Measurements from ENCODE around the gene C10orf90.
A peak's percentile ranks its signal among the peaks of the same experiment; 100 is the strongest.

C10orf90 gene

DNA sequence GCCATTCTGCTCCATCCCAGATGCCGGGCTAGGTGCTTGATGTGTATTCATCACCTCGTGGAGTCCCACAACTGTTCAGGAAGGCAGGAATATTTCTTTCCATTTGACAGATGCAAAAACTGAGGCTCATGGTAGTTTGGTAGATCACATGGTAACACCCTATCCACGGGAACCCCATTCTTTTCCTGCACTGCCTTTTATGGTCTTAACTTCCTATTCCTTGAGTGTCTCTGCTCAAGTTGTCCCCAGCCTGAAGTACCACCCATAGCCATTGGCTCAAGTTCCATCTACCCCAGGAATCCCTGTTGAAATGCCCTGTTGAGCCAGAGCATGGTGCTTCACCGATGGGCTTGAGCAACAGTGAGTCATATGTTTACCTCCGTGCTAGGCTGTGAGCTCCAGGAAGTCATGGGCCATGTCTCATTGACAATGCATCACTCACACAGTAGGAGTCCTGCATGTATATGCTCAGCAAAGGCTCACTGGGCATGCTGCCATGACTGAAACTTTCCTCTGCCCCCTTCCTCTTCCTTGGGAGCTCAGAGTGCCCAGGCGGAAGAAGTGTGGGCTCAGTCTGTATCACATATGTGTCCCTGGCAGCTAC lies 210.5 kb downstream of the C10orf90 start (continued):
- peak; percentile 91 for TF ChIP-seq ZNF629 (tag by site-specific recombination; IDR thresholded peaks at IDR 0.05)
- TF ChIP-seq ZNF19 (tag by site-specific recombination; IDR thresholded peaks at IDR 0.05; ENCODE audit: low read depth) = no peak
- no peak for TF ChIP-seq ZNF514 (tag by site-specific recombination; IDR thresholded peaks at IDR 0.05)
- TF ChIP-seq, protein P1, sequence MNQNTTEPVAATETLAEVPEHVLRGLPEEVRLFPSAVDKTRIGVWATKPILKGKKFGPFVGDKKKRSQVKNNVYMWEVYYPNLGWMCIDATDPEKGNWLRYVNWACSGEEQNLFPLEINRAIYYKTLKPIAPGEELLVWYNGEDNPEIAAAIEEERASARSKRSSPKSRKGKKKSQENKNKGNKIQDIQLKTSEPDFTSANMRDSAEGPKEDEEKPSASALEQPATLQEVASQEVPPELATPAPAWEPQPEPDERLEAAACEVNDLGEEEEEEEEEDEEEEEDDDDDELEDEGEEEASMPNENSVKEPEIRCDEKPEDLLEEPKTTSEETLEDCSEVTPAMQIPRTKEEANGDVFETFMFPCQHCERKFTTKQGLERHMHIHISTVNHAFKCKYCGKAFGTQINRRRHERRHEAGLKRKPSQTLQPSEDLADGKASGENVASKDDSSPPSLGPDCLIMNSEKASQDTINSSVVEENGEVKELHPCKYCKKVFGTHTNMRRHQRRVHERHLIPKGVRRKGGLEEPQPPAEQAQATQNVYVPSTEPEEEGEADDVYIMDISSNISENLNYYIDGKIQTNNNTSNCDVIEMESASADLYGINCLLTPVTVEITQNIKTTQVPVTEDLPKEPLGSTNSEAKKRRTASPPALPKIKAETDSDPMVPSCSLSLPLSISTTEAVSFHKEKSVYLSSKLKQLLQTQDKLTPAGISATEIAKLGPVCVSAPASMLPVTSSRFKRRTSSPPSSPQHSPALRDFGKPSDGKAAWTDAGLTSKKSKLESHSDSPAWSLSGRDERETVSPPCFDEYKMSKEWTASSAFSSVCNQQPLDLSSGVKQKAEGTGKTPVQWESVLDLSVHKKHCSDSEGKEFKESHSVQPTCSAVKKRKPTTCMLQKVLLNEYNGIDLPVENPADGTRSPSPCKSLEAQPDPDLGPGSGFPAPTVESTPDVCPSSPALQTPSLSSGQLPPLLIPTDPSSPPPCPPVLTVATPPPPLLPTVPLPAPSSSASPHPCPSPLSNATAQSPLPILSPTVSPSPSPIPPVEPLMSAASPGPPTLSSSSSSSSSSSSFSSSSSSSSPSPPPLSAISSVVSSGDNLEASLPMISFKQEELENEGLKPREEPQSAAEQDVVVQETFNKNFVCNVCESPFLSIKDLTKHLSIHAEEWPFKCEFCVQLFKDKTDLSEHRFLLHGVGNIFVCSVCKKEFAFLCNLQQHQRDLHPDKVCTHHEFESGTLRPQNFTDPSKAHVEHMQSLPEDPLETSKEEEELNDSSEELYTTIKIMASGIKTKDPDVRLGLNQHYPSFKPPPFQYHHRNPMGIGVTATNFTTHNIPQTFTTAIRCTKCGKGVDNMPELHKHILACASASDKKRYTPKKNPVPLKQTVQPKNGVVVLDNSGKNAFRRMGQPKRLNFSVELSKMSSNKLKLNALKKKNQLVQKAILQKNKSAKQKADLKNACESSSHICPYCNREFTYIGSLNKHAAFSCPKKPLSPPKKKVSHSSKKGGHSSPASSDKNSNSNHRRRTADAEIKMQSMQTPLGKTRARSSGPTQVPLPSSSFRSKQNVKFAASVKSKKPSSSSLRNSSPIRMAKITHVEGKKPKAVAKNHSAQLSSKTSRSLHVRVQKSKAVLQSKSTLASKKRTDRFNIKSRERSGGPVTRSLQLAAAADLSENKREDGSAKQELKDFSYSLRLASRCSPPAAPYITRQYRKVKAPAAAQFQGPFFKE (tag by site-specific recombination; IDR thresholded peaks at IDR 0.05; ENCODE audit: borderline replicate concordance) = no peak
- peak; percentile 91 for TF ChIP-seq ZNF660 (tag by site-specific recombination; IDR thresholded peaks at IDR 0.05)
- no peak for TF ChIP-seq EGR2 (tag by site-specific recombination; IDR thresholded peaks at IDR 0.05; ENCODE audit: low read depth)
- TF ChIP-seq, protein P2, sequence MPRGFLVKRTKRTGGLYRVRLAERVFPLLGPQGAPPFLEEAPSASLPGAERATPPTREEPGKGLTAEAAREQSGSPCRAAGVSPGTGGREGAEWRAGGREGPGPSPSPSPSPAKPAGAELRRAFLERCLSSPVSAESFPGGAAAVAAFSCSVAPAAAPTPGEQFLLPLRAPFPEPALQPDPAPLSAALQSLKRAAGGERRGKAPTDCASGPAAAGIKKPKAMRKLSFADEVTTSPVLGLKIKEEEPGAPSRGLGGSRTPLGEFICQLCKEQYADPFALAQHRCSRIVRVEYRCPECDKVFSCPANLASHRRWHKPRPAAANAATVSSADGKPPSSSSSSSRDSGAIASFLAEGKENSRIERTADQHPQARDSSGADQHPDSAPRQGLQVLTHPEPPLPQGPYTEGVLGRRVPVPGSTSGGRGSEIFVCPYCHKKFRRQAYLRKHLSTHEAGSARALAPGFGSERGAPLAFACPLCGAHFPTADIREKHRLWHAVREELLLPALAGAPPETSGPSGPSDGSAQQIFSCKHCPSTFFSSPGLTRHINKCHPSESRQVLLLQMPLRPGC (tag by site-specific recombination; IDR thresholded peaks at IDR 0.05) = peak; percentile 81
- TF ChIP-seq, protein P3, sequence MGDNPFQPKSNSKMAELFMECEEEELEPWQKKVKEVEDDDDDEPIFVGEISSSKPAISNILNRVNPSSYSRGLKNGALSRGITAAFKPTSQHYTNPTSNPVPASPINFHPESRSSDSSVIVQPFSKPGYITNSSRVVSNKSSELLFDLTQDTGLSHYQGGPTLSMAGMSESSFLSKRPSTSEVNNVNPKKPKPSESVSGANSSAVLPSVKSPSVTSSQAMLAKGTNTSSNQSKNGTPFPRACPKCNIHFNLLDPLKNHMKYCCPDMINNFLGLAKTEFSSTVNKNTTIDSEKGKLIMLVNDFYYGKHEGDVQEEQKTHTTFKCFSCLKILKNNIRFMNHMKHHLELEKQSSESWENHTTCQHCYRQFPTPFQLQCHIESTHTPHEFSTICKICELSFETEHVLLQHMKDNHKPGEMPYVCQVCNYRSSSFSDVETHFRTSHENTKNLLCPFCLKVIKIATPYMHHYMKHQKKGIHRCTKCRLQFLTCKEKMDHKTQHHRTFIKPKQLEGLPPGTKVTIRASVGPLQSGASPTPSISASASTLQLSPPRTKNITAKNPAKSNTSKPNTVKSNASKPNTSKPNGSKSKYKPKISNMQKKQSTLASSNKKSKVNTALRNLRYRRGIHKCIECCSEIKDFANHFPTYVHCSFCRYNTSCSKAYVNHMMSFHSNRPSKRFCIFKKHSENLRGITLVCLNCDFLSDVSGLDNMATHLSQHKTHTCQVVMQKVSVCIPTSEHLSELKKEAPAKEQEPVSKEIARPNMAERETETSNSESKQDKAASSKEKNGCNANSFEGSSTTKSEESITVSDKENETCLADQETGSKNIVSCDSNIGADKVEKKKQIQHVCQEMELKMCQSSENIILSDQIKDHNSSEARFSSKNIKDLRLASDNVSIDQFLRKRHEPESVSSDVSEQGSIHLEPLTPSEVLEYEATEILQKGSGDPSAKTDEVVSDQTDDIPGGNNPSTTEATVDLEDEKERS (tag by site-specific recombination; IDR thresholded peaks at IDR 0.05) = no peak
- TF ChIP-seq MEIS1 (CRISPR knock-in tag; IDR thresholded peaks at IDR 0.05; ENCODE audit: borderline replicate concordance) = no peak
- no peak; the same call in 1 of the 2 replicates for TF ChIP-seq ZFP37 (tag by site-specific recombination; IDR thresholded peaks at IDR 0.05)
- no peak for TF ChIP-seq BCL11A (tag by site-specific recombination; IDR thresholded peaks at IDR 0.05; ENCODE audit: low read depth)
- TF ChIP-seq, protein P4, sequence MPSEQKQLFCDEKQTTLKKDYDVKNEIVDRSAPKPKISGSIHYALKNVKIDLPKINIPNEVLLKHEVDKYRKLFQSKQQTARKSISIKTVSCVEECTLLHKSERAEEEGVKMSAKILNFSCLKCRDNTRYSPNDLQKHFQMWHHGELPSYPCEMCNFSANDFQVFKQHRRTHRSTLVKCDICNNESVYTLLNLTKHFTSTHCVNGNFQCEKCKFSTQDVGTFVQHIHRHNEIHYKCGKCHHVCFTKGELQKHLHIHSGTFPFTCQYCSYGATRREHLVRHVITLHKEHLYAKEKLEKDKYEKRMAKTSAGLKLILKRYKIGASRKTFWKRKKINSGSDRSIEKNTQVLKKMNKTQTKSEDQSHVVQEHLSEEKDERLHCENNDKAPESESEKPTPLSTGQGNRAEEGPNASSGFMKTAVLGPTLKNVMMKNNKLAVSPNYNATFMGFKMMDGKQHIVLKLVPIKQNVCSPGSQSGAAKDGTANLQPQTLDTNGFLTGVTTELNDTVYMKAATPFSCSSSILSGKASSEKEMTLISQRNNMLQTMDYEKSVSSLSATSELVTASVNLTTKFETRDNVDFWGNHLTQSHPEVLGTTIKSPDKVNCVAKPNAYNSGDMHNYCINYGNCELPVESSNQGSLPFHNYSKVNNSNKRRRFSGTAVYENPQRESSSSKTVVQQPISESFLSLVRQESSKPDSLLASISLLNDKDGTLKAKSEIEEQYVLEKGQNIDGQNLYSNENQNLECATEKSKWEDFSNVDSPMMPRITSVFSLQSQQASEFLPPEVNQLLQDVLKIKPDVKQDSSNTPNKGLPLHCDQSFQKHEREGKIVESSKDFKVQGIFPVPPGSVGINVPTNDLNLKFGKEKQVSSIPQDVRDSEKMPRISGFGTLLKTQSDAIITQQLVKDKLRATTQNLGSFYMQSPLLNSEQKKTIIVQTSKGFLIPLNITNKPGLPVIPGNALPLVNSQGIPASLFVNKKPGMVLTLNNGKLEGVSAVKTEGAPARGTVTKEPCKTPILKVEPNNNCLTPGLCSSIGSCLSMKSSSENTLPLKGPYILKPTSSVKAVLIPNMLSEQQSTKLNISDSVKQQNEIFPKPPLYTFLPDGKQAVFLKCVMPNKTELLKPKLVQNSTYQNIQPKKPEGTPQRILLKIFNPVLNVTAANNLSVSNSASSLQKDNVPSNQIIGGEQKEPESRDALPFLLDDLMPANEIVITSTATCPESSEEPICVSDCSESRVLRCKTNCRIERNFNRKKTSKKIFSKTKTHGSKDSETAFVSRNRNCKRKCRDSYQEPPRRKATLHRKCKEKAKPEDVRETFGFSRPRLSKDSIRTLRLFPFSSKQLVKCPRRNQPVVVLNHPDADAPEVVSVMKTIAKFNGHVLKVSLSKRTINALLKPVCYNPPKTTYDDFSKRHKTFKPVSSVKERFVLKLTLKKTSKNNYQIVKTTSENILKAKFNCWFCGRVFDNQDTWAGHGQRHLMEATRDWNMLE (tag by site-specific recombination; conservative IDR thresholded peaks at IDR 0.05; ENCODE audit: low read depth) = no peak
- TF ChIP-seq ZNF239 (tag by site-specific recombination; IDR thresholded peaks at IDR 0.05) = no peak
- no peak for TF ChIP-seq YY2 (tag by site-specific recombination; IDR thresholded peaks at IDR 0.05)
- TF ChIP-seq ZNF24 (tag by site-specific recombination; IDR thresholded peaks at IDR 0.05) = peak; percentile 62
- no peak for TF ChIP-seq ZNF211 (tag by site-specific recombination; IDR thresholded peaks at IDR 0.05; ENCODE audit: low read depth)
- TF ChIP-seq ZNF791 (tag by site-specific recombination; IDR thresholded peaks at IDR 0.05) = no peak
- TF ChIP-seq, protein P5, sequence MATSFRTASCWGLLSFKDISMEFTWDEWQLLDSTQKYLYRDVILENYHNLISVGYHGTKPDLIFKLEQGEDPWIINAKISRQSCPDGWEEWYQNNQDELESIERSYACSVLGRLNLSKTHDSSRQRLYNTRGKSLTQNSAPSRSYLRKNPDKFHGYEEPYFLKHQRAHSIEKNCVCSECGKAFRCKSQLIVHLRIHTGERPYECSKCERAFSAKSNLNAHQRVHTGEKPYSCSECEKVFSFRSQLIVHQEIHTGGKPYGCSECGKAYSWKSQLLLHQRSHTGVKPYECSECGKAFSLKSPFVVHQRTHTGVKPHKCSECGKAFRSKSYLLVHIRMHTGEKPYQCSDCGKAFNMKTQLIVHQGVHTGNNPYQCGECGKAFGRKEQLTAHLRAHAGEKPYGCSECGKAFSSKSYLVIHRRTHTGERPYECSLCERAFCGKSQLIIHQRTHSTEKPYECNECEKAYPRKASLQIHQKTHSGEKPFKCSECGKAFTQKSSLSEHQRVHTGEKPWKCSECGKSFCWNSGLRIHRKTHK (tag by site-specific recombination; IDR thresholded peaks at IDR 0.05) = no peak
- TF ChIP-seq GLIS1 (tag by site-specific recombination; IDR thresholded peaks at IDR 0.05) = peak; percentile 66
- TF ChIP-seq, protein P6, sequence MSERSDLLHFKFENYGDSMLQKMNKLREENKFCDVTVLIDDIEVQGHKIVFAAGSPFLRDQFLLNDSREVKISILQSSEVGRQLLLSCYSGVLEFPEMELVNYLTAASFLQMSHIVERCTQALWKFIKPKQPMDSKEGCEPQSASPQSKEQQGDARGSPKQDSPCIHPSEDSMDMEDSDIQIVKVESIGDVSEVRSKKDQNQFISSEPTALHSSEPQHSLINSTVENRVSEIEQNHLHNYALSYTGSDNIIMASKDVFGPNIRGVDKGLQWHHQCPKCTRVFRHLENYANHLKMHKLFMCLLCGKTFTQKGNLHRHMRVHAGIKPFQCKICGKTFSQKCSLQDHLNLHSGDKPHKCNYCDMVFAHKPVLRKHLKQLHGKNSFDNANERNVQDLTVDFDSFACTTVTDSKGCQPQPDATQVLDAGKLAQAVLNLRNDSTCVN (tag by site-specific recombination; optimal IDR thresholded peaks at IDR 0.05) = no peak
- TF ChIP-seq KLF7 (tag by site-specific recombination; IDR thresholded peaks at IDR 0.05; ENCODE audit: borderline replicate concordance) = no peak

Measured in HEK293 (cell line).